Memory B cell (primary cell): ENCODE data around the gene RABGAP1L.
"Not testable (repeated sequence)": the region's sequence is repeated elsewhere in the genome, so short reads cannot be mapped to it uniquely, and the experiment has no call there.

Experiments
- ATAC-seq: fragments of 150-1000 bp; cut with Tn5 transposase; 2 replicates; pipeline ENCODE4 v1.10.0; 2021; ENCODE audit warnings: low read depth, mild to moderate bottlenecking, moderate library complexity
- DNase-seq, 2 donors: peaks; one replicate each; pipeline ENCODE4 v3.0.0; 2022; ENCODE audit warnings: low spot score in 2 of 2
- H3K27ac Mint-ChIP-seq: one replicate; pipeline ENCODE4 v1.8.0; 2022; ENCODE audit warnings: mild to moderate bottlenecking, moderate library complexity, mixed read lengths
- H3K27me3 Mint-ChIP-seq: one replicate; pipeline ENCODE4 v1.8.0; 2022; ENCODE audit warnings: mixed read lengths
- H3K36me3 Mint-ChIP-seq: one replicate; pipeline ENCODE4 v1.8.0; 2022; ENCODE audit warnings: mild to moderate bottlenecking, mixed read lengths
- H3K4me1 Mint-ChIP-seq: one replicate; pipeline ENCODE4 v1.8.0; 2022; ENCODE audit warnings: mixed read lengths
- H3K4me3 Mint-ChIP-seq: one replicate; pipeline ENCODE4 v1.8.0; 2022; ENCODE audit warnings: mild to moderate bottlenecking, moderate library complexity, mixed read lengths
- H3K9me3 Mint-ChIP-seq: one replicate; pipeline ENCODE4 v1.8.0; 2022; ENCODE audit warnings: mixed read lengths

Gene RABGAP1L

GRCh38 chr1:175042650-175043049, 883.3 kb downstream of the RABGAP1L start:
- peaks cover 8% of the 10 kb centered on the region for H3K27me3 Mint-ChIP-seq

GRCh38 chr1:175043824-175044223, 884.5 kb downstream of the RABGAP1L start:
- Mint-ChIP-seq H3K27me3 (peaks cover 11% of the 10 kb centered on the region), H3K9me3 (no peaks in the 10 kb centered on the region), H3K27ac (no peak overlapping the region), H3K4me3 (no peak overlapping the region), H3K4me1 (no peaks in the 10 kb centered on the region), H3K36me3 (no peaks in the 10 kb centered on the region)
- no peak for DNase-seq
- ATAC-seq = no peak

More at GRCh38 chr1:175042650-175043049, 883.3 kb downstream of the RABGAP1L start:
- DNase-seq (no peak), ATAC-seq (no peak)
- Mint-ChIP-seq H3K9me3 (no peaks in the 10 kb centered on the region), H3K4me3 (no peak overlapping the region), H3K27ac (no peak overlapping the region), H3K36me3 (no peaks in the 10 kb centered on the region), H3K4me1 (no peaks in the 10 kb centered on the region)

DNA sequence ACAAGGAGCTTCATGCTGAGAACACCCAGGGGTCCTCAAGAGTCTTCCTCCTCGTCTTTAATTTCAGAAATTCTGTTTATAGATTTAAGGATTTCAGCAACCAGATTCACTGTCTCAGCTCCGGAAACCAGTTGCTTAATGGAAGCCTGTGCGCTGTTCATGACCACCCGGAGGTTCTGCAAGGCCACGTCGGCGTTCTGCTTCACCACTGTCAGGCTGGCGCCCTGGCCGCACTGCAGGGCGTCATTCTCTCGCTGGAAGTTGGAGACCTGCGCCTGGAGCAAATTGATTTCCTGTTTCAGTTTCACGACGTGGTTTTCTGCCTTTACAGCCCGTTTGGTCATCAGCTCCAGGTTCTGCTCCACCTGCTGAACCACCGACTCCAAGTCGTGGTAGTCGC, 885.3 kb downstream of the RABGAP1L start:
- H3K27me3 Mint-ChIP-seq = peaks cover 17% of the 10 kb centered on the region
- not testable (repeated sequence) for H3K4me1 Mint-ChIP-seq, H3K27ac Mint-ChIP-seq, H3K36me3 Mint-ChIP-seq, ATAC-seq, DNase-seq, H3K9me3 Mint-ChIP-seq, H3K4me3 Mint-ChIP-seq
